SKM-1 (cell line): ENCODE measurements around the gene MAP3K20.
"Not testable (repeated sequence)": the region's sequence is repeated elsewhere in the genome, so short reads cannot be mapped to it uniquely, and the experiment has no call there.

ENCODE experiments used
- DNase-seq: peaks from one replicate; lab custom pipeline; 2025; ENCODE audit not compliant: unreplicated experiment; lab: John Stamatoyannopoulos, UW

Gene MAP3K20

GRCh38 chr2:173264151-173264550 is 188.5 kb downstream of the MAP3K20 start:
- no peak for DNase-seq

GRCh38 chr2:173264603-173265366 is 189.1 kb downstream of the MAP3K20 start:
- peak; percentile 94 for DNase-seq

GRCh38 chr2:173271135-173271534 is 195.5 kb downstream of the MAP3K20 start:
- no peak for DNase-seq

GRCh38 chr2:173271825-173272224 is 196.2 kb downstream of the MAP3K20 start:
- DNase-seq: no peak

GRCh38 chr2:173272849-173273248 is 197.2 kb downstream of the MAP3K20 start:
- no peak for DNase-seq

GRCh38 chr2:173278794-173279526 is 203.3 kb downstream of the MAP3K20 start:
- no peak for DNase-seq

GRCh38 chr2:173279527-173279868 is 203.9 kb downstream of the MAP3K20 start:
- no peak for DNase-seq

- no peak for DNase-seq
These were observed 205.2 kb downstream of the MAP3K20 start for GRCh38 chr2:173280853-173281252.

GRCh38 chr2:173281898-173282297 is 206.3 kb downstream of the MAP3K20 start:
- DNase-seq: not testable (repeated sequence)

GRCh38 chr2:173282795-173283545 is 207.3 kb downstream of the MAP3K20 start:
- DNase-seq: no peak

- no peak for DNase-seq
These were observed 210.6 kb downstream of the MAP3K20 start for GRCh38 chr2:173286153-173286809.

GRCh38 chr2:173287594-173287993 is 211.9 kb downstream of the MAP3K20 start:
- DNase-seq: no peak

GRCh38 chr2:173288561-173288960 is 212.9 kb downstream of the MAP3K20 start:
- DNase-seq: no peak

- no peak for DNase-seq
These were observed 214.4 kb downstream of the MAP3K20 start for GRCh38 chr2:173290046-173290445.

- DNase-seq: no peak
These were observed 214.9 kb downstream of the MAP3K20 start for GRCh38 chr2:173290518-173290917.

- no peak for DNase-seq
These were observed 215.8 kb downstream of the MAP3K20 start for GRCh38 chr2:173291412-173291811.

- DNase-seq: no peak
These were observed 220.6 kb downstream of the MAP3K20 start for GRCh38 chr2:173296235-173296634.

- no peak for DNase-seq
These were observed 223.0 kb downstream of the MAP3K20 start for GRCh38 chr2:173298536-173299097.

- no peak for DNase-seq
These were observed 224.1 kb downstream of the MAP3K20 start for GRCh38 chr2:173299764-173300163.

- no peak for DNase-seq
These were observed 224.8 kb downstream of the MAP3K20 start for GRCh38 chr2:173300458-173300857.

- DNase-seq: not testable (repeated sequence)
These were observed 225.9 kb downstream of the MAP3K20 start for GRCh38 chr2:173301549-173301948.
